Stimulated activated naive CD8-positive, alpha-beta T cell treated with anti-CD3 and anti-CD28 coated beads, Interleukin-15, amount 100 ng/mL, for 72 hours (primary cell): ENCODE data around the gene KRTAP10-12.
A peak's percentile ranks its signal among the peaks of the same experiment; 100 is the strongest.

Experiments
- ATAC-seq: fragments of 150-1000 bp; cut with Tn5 transposase; 2 replicates; pipeline ENCODE4 v1.10.0; 2021; ENCODE audit warnings: mild to moderate bottlenecking, moderate library complexity
- DNase-seq, 2 donors: peaks; one replicate each; pipeline ENCODE4 v3.0.0; 2021 to 2022
- H3K27ac Mint-ChIP-seq, 2 donors: one replicate each; pipeline ENCODE4 v1.8.0; 2022; ENCODE audit warnings: mild to moderate bottlenecking in 2 of 2, mixed read lengths in 2 of 2, moderate library complexity in 2 of 2
- H3K27me3 Mint-ChIP-seq: one replicate; pipeline ENCODE4 v1.8.0; 2022; ENCODE audit warnings: mixed read lengths
- H3K4me1 Mint-ChIP-seq: one replicate; pipeline ENCODE4 v1.8.0; 2022; ENCODE audit warnings: mild to moderate bottlenecking, mixed read lengths
- H3K4me3 Mint-ChIP-seq, 2 donors: one replicate each; pipeline ENCODE4 v1.8.0; 2022; ENCODE audit warnings: mild to moderate bottlenecking in 2 of 2, mixed read lengths in 2 of 2, moderate library complexity in 1 of 2
- H3K9me3 Mint-ChIP-seq, 2 donors: one replicate each; pipeline ENCODE4 v1.8.0; 2022; ENCODE audit warnings: mixed read lengths in 2 of 2

KRTAP10-12 gene

GRCh38 chr21:44701541-44701940 lies 4.6 kb downstream of the KRTAP10-12 start:
- no peak overlapping the region for H3K27ac Mint-ChIP-seq
- no peak for ATAC-seq

GRCh38 chr21:44702111-44702972 lies 5.4 kb downstream of the KRTAP10-12 start:
- peaks cover 100% of the 10 kb centered on the region for H3K27me3 Mint-ChIP-seq
- H3K4me3 Mint-ChIP-seq, result no peak overlapping the region
- ATAC-seq (no peak), DNase-seq (no peak)
- H3K4me1 Mint-ChIP-seq, result peaks cover 28% of the 10 kb centered on the region
- peaks cover 0 to 25% of the 10 kb centered on the region in 2 donors for H3K9me3 Mint-ChIP-seq
- H3K27ac Mint-ChIP-seq, result peak overlapping the region in 1 of 2 donors; percentile 65

More at GRCh38 chr21:44701541-44701940, 4.6 kb downstream of the KRTAP10-12 start:
- DNase-seq, result no peak
- no peak overlapping the region for H3K4me3 Mint-ChIP-seq
- H3K27me3 Mint-ChIP-seq, result peaks cover 100% of the 10 kb centered on the region
- peaks cover 22% of the 10 kb centered on the region for H3K4me1 Mint-ChIP-seq
- peaks cover 0 to 25% of the 10 kb centered on the region in 2 donors for H3K9me3 Mint-ChIP-seq

DNA sequence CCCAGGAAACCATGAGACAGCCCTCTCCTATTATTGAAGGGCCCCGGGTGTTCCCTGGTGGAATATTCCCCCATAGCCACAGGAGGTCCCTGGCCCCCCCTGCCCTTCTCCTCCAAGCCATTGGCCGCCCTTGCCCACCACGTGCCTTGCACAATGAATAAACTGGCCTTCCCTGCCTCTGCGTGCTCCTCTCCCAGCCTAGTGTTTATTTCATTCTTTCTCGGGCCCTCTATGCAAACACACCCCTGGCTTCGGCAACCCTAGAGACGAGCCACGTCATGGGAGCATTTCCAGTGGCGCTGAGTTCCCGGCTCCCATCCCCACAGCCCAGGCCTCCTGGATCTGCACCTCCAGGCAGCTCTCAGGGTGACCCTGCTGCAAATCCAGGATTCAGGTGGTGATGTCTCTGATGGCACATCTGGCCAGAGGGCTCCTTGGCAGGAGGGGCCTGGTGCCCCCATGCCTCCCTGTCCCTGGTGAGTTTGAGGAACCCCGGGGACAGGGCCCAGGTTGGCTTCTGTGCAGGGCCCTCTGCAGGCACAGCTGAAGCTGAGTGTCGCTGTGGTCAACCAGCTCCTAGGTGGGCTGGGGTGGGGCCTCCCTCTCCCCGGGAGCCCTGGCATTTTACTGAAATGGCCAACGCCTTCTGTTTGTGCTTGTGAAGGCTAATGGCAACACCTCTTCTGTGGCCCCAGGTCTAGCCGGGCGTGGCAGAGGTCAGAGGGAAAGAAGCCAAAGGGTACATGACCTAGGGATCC lies 6.2 kb downstream of the KRTAP10-12 start:
- Mint-ChIP-seq H3K4me3 (no peak overlapping the region), H3K27me3 (peaks cover 100% of the 10 kb centered on the region), H3K27ac (no peak overlapping the region), H3K4me1 (peaks cover 28% of the 10 kb centered on the region), H3K9me3 (peaks cover 0 to 25% of the 10 kb centered on the region in 2 donors)
- DNase-seq (no peak), ATAC-seq (no peak)

DNA sequence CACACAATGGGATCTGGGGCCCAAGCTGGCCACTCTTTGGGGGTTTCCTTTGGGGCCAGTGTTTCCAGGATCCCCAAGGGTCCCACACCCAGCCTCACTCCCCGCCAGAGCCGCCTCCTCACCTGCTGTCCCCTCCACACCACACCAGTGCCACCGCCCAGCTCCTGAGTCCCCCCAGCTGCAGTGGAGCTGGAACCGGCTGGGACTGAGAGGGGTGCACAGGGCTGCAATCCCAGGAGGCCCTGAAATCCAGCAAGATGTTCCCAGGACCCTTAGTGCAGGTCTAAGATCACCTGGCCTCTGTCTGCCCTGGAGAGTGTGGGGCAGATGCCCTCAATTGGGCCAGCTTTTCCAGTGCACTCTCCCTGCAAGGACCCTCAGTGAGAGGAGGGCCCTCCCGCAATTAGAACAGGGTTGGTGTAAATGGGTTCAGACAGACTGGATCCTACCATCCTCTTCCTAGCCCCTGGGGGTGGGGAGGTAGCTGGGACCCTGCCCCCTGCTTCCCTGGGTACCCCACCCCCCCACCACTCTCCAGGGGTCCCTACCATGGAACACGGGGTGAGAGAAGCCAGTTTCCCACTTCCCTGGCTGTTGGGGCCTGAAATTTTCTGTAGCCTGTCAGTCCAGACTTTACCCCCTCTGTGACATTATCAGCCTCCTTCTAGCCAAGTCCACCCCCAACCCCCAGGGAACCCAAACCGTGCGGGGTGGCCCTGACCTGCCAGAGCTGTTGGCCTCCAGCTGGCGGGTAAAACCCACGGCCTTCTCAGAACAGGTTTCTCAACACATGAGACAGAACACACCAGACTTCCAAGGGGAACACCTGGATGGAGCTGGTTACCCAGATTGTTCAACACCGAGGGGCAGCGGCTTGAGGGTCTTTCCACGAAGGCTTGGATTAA lies 7.0 kb downstream of the KRTAP10-12 start:
- Mint-ChIP-seq H3K9me3 (peaks cover 0 to 25% of the 10 kb centered on the region in 2 donors), H3K27ac (no peak overlapping the region), H3K4me1 (peaks cover 31% of the 10 kb centered on the region), H3K27me3 (peaks cover 100% of the 10 kb centered on the region), H3K4me3 (no peak overlapping the region)
- DNase-seq (no peak), ATAC-seq (no peak)

DNA sequence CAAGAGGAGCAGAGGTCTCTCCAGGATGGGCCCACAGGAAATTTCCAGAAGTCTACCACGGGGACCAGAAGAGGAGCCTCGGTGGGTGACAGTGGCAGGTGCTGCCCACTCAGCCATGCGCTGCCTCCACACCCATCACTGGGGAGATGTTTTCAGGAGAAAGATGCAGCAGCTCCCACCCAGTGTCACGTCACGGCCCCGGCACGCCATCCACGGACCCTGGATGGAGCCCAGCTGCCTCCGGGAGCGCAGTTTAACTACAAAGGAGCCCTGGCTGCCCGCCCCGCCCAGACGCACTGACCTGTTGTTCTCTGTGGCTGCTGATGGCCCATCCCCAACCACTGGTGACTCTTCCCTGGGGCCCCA lies 7.6 kb downstream of the KRTAP10-12 start:
- Mint-ChIP-seq H3K27ac (no peak overlapping the region), H3K4me3 (no peak overlapping the region), H3K9me3 (peaks cover 0 to 25% of the 10 kb centered on the region in 2 donors), H3K4me1 (peaks cover 34% of the 10 kb centered on the region), H3K27me3 (peaks cover 100% of the 10 kb centered on the region)
- DNase-seq (no peak), ATAC-seq (no peak)

- no peak for ATAC-seq
- no peak for DNase-seq
- Mint-ChIP-seq H3K9me3 (peaks cover 0 to 25% of the 10 kb centered on the region in 2 donors), H3K4me1 (peaks cover 45% of the 10 kb centered on the region), H3K4me3 (peak overlapping the region in 1 of 2 donors; percentile 18), H3K27me3 (peaks cover 100% of the 10 kb centered on the region), H3K27ac (no peak overlapping the region)
Observed at GRCh38 chr21:44706026-44706705, 9.2 kb downstream of the KRTAP10-12 start.

GRCh38 chr21:44706706-44707581 lies 10.0 kb downstream of the KRTAP10-12 start:
- H3K27ac Mint-ChIP-seq, result no peak overlapping the region
- peaks cover 100% of the 10 kb centered on the region for H3K27me3 Mint-ChIP-seq
- peaks cover 53% of the 10 kb centered on the region for H3K4me1 Mint-ChIP-seq
- peaks cover 0 to 25% of the 10 kb centered on the region in 2 donors for H3K9me3 Mint-ChIP-seq
- peak overlapping the region in 1 of 2 donors; percentile 5 for H3K4me3 Mint-ChIP-seq
- ATAC-seq (no peak), DNase-seq (no peak)

DNA sequence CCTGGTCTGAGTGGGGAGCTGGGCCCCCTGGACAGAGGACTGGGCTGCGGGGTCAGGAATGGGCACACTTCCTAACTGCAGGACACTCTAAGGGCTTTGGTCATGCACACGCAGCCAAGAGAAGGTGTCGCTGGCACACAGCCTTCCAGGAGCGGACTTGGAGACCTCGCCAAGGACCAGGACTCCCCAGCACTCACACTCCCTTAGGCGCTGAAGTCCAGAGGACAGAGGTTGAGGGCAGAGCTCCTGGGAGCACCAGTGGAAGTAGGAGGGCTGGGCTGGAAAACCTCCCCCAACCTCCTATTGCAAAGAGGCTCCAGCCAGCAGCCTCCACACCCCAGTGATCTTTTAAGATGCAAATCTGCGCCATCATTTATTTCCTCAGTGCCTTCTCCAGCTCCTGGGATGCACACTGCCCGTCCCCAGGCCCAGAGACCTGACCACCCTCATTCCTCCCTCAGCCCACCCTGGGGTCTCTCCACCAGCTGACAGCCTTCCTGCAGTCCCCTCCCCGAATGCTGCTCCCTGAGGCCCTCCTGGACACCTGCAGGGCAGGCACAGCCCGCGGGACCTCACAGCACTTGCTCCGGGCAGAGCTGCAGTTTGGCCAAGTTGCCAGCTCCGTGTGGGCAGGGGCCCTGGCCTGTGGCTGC lies 11.4 kb downstream of the KRTAP10-12 start:
- ATAC-seq (no peak), DNase-seq (no peak)
- peak overlapping the region in 1 of 2 donors; percentile 38 for H3K4me3 Mint-ChIP-seq
- H3K27ac Mint-ChIP-seq, result no peak overlapping the region
- H3K27me3 Mint-ChIP-seq, result peaks cover 100% of the 10 kb centered on the region
- peaks cover 0 to 25% of the 10 kb centered on the region in 2 donors for H3K9me3 Mint-ChIP-seq
- peaks cover 53% of the 10 kb centered on the region for H3K4me1 Mint-ChIP-seq

GRCh38 chr21:44708866-44709425 lies 12.0 kb downstream of the KRTAP10-12 start:
- DNase-seq (no peak), ATAC-seq (no peak)
- Mint-ChIP-seq H3K9me3 (peaks cover 0 to 25% of the 10 kb centered on the region in 2 donors), H3K27me3 (peaks cover 100% of the 10 kb centered on the region), H3K4me1 (peaks cover 53% of the 10 kb centered on the region), H3K4me3 (peak overlapping the region; percentile 59 to 62), H3K27ac (no peak overlapping the region)

DNA sequence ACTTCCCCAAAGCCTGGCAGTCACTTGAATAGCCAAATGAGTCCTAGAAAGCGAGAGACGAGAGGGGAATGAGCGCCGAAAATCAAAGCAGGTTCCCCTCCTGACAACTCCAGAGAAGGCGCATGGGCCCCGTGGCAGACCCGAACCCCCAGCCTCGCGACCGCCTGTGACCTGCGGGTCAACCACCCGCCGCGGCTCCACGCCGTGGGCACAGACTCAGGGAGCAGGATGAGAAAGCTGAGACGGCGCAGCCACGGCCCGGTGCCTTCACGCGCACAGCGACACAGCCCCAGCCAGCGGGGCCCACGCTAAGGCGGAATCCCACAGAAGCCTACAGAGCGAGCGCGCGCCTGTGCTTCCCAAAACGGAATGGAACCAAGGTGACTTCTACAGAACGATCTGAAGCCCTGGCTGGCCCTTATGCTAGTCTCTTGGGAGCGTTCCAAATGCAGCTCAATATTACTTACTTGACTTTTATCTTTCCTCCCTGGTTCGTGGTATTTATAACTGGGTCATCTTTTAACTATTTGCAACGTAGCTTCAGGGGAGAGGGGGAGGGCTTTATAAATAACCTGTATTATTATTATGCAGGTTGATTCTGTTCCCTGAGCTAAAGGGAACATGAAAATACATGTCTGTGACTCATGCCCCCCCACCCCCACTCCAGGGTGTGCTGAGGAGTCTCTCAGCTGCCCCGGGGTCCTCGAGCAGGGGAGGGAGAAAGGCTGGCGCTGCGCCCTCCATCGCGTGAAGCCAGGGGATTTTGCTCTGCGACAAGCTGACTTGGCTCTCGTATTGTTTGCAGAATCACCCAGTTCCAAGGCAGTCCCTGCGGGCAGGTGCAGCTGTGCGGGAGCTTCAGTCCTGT lies 12.7 kb downstream of the KRTAP10-12 start:
- Mint-ChIP-seq H3K27me3 (peaks cover 100% of the 10 kb centered on the region), H3K27ac (no peak overlapping the region), H3K9me3 (peaks cover 0 to 19% of the 10 kb centered on the region in 2 donors), H3K4me3 (peak overlapping the region; percentile 59 to 62), H3K4me1 (peaks cover 54% of the 10 kb centered on the region)
- DNase-seq, result peak in 1 of 2 donors; percentile 8
- ATAC-seq, result peak; percentile 25

GRCh38 chr21:44710294-44710665 lies 13.3 kb downstream of the KRTAP10-12 start:
- peaks cover 0 to 13% of the 10 kb centered on the region in 2 donors for H3K9me3 Mint-ChIP-seq

GRCh38 chr21:44710756-44711326 lies 13.9 kb downstream of the KRTAP10-12 start:
- peak overlapping the region in 1 of 2 donors; percentile 39 for H3K4me3 Mint-ChIP-seq
- no peak overlapping the region for H3K27ac Mint-ChIP-seq
- DNase-seq (peak in 1 of 2 donors; percentile 11), ATAC-seq (peak; percentile 31)
- peaks cover under 1 to 7% of the 10 kb centered on the region in 2 donors for H3K9me3 Mint-ChIP-seq
- H3K4me1 Mint-ChIP-seq, result peaks cover 62% of the 10 kb centered on the region
- peaks cover 92% of the 10 kb centered on the region for H3K27me3 Mint-ChIP-seq

More at GRCh38 chr21:44710294-44710665, 13.3 kb downstream of the KRTAP10-12 start:
- ATAC-seq (no peak), DNase-seq (no peak)
- Mint-ChIP-seq H3K27ac (no peak overlapping the region), H3K27me3 (peaks cover 98% of the 10 kb centered on the region), H3K4me3 (peak overlapping the region in 1 of 2 donors; percentile 59), H3K4me1 (peaks cover 61% of the 10 kb centered on the region)
